GM18508 (cell line): ENCODE measurements around the gene TMUB1.
"Not testable (repeated sequence)": the region's sequence is repeated elsewhere in the genome, so short reads cannot be mapped to it uniquely, and the experiment has no call there.

Source experiments
- ATAC-seq: cut with Tn5 transposase; IDR thresholded peaks from one replicate; pipeline ENCODE4 v1.9.1; 2021; ENCODE audit warnings: moderate number of reproducible peaks; ENCODE audit not compliant: insufficient read depth, unreplicated experiment

The TMUB1 gene

GRCh38 chr7:151057989-151058780, 25.1 kb downstream of the TMUB1 start:
- ATAC-seq = peak; percentile 67

DNA sequence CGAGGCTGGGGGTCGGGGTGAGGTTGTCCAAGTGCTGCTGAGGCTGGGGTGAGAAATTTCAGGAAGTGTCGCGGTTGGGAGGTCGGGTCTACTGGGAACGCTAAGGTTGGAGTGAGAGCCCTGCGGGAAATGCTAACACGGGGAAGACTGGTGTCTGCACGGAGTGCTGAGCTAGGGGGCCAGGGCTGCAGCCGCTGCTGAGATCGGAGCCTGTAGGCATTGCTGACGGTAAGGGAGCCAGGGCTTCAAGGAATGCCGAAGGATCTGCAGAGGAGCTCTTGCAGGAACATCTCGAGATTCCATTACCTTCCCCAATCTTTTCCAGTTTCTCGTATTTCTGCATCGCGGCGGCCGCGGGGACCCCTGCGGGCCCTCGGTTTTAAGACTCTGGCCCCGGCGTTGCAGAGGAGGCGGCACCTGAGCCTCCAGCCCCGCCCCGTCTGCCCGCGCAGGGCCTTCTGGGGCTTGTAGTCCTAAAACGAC, 25.7 kb downstream of the TMUB1 start, which contains the start of gene CDK5:
TSS of gene CDK5 (minus strand) at position 392 of the 483 bp plus-strand sequence. CDS start at position 343, 49 bp downstream.
- peak; percentile 13 for ATAC-seq

DNA sequence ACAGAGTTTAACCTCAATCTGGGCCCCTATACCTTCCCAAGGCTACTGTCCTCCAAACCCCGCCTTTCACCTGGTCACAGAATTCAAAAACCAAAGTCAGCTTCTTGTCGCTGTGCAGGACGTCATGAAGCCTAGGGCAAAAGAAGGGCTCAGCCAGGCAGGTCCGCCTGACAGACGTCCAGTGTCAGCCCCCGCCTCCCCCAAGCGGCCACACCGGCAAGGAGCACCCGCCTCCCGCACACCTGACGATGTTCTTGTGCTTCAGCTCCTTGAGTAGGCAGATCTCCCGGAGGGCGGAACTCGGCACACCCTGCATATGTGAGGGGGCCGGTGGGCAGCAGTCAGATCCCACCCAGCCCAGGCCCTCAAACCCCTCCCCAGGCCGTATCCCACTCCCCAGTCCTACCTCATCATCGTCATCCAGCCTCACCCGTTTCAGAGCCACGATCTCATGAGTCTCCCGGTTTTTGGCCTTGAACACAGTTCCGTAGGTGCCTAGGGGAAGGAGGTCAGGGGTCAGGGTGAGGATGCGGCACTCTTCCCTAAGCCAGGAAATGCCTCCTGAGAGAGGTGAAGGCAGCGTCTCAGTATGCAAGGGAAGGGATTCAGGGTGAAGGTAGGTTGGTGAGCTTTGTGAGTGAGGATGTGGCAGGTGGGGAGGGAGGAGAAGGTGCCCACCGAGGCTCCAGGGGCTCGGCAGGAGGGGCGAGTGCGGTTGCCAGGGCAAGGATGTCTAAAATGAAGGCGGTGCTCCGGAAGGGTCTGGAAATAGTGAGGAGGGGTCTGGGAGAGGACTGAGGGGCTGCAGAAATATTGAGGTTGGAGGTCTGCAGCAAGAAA, 26.4 kb downstream of the TMUB1 start:
- ATAC-seq = no peak

DNA sequence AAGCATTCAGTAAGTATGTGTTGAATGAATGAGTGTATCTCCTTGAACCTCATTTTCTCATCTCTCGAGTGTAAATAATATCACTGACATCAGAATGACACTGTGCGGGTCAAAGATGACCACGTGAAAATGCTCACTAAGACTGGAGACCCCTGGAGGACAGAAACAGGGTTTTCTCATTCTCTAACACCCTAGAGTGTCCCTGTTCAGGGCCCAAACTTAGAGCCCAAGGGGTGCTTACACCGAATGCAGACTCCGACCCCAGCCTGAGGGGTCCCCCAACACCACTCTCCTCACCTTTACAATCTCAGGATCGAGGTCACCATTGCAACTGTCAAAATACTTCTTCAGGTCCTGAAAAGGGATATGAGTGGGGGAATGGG, 27.0 kb downstream of the TMUB1 start:
- no peak for ATAC-seq

DNA sequence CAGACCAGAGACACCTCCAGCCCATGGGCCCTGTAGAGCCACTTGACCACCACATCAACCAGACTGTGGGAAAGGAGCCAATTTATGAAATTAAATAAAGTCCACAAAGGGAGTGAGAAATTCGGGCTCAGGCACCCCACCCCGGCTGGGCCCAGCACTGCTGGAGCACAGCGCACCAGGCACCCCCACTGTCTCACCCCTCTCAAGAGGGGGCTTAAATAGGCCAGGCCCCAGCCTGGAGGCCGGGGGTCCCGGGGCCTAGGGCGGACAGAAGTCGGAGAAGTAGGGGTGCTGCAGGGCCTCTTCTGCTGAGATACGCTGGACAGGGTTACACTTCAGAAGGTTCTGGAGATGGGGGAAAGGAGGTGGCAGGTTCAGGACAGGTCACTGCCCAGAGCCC, 29.5 kb downstream of the TMUB1 start:
- no peak for ATAC-seq

DNA sequence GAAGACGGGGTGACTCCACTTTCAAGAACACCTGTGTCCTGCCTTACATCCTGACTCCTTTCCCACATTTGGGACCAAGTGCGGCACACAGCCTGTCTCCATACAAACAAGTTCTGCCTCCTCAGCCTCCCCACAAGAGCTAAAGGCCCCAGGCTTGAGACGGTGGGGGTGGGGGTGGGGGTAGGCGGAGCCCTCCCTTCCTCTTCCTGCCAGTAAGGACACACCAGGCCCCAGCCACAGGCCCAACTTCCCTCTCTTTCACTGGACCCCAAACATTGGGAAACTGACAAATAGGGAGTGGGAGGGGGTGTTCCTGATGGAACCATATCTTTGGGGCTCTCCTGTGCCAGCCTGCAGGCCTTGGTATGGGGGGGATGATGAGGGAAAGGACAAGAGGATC, 30.2 kb downstream of the TMUB1 start:
- no peak for ATAC-seq

DNA sequence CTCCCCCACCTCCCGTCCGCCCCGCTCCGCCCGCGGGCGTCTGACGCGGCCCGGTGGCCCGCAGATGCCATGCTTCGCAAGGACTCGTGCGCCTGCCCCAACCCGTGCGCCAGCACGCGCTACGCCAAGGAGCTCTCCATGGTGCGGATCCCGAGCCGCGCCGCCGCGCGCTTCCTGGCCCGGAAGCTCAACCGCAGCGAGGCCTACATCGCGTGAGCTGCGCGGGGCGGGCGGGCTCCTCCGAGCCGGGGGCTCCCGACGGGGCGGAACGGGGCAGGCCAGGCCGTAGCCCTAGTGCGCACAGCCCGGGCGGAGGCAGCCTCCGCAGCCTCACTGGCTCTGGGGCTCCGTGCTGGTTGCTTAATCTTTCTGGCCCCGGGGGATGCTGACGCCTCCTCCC, 32.2 kb downstream of the TMUB1 start:
- ATAC-seq = no peak

DNA sequence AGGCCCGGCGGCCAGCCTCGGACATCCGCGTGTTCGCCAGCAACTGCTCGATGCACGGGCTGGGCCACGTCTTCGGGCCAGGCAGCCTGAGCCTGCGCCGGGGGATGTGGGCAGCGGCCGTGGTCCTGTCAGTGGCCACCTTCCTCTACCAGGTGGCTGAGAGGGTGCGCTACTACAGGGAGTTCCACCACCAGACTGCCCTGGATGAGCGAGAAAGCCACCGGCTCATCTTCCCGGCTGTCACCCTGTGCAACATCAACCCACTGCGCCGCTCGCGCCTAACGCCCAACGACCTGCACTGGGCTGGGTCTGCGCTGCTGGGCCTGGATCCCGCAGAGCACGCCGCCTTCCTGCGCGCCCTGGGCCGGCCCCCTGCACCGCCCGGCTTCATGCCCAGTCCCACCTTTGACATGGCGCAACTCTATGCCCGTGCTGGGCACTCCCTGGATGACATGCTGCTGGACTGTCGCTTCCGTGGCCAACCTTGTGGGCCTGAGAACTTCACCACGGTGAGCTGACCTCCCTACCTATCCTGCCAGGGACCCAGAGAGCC, 34.3 kb downstream of the TMUB1 start:
- no peak for ATAC-seq

GRCh38 chr7:151047976-151048815, 35.1 kb downstream of the TMUB1 start, which contains the start of gene ASIC3:
ASIC3 (plus strand) TSS chr7:151048531; CDS start chr7:151048886, 355 bp downstream.
- no peak for ATAC-seq

DNA sequence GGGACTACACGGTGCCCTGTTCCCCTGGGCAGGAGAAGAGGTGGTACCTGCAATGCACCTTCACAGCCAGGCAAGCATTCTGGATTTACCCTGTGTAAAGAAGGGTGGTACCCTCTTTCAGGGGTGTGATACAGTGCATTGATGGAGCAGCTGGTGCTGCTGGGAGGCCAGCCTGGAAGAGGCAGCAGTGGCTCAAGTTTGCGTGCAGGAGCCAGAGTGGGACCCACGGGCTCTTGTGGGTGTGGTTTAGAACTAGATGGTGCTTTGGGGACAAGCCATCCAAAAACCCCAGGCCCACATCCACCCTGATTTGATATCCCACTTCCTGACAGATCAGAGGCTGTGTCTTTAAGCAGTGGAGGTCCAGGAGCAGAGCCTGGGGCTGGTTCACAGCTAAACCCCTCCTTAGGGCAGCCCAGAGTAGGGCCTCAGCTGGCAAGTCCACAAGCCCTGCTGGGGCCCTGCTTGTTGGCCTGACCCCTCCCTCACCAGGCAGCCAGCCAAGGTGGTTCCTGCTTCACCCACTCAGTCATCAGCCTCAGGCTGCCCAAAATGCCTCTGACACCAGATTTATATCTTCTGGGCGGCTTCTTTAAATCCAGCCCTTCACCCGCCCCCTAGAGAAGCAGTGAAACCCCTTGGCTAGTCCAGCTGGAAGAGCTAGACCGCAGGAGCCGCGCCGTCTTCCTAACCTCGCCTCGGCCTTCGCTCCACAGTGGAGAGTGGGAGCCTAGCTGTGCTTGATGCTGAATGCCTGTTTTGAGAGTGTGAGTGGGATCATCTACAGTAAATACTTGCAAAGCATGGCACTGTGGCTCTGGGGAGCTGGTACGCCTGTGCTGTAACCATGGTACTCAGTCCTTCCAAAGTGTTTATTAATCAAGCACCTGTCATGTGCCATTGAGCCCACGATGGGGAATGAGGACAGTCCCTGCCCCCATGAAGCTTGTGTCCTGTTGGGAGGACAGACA, 36.4 kb downstream of the TMUB1 start:
- no peak for ATAC-seq

DNA sequence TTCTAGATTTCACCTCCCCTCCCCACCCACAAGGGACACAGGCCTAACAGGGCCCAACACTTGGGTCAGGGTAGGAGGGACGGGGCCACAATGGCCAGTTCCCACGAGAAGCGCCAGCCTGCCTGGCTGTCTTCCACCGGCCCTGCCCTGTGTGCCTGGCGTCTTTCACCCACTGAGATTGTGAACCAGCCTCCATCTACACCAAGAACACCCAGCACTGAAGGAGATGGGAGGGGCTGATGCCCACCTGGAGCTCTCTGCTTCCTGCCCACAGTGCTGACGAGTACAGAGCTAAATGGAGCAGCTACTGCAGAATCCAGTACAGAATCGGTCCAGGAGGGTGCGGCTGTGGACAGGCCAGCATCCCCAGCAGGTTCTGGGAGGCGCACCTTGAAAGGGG, 37.3 kb downstream of the TMUB1 start:
- ATAC-seq = no peak

DNA sequence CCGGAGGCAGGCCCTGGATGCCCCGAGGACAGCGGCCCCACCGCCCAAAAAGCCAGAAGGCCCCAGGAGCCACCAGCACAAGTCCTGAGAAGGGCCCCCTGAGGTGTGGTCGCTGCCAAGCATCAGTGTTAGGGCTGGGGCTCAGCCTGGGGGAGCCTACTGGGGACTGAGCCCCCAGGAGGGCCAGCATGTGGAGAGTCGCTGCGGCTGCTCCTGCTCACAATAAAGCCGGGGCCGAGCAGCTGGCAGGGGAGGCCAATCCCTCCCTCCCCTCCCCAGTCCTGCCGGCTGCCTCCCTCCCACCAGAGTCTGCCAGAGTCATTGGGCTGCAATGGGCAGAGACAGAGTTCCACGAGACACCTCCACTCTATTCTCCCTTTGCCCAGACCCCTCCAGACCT, 38.0 kb downstream of the TMUB1 start:
- no peak for ATAC-seq

GRCh38 chr7:151043959-151044358, 39.3 kb downstream of the TMUB1 start:
- no peak for ATAC-seq

- not testable (repeated sequence) for ATAC-seq
These were observed 39.8 kb downstream of the TMUB1 start for GRCh38 chr7:151043449-151043848.

DNA sequence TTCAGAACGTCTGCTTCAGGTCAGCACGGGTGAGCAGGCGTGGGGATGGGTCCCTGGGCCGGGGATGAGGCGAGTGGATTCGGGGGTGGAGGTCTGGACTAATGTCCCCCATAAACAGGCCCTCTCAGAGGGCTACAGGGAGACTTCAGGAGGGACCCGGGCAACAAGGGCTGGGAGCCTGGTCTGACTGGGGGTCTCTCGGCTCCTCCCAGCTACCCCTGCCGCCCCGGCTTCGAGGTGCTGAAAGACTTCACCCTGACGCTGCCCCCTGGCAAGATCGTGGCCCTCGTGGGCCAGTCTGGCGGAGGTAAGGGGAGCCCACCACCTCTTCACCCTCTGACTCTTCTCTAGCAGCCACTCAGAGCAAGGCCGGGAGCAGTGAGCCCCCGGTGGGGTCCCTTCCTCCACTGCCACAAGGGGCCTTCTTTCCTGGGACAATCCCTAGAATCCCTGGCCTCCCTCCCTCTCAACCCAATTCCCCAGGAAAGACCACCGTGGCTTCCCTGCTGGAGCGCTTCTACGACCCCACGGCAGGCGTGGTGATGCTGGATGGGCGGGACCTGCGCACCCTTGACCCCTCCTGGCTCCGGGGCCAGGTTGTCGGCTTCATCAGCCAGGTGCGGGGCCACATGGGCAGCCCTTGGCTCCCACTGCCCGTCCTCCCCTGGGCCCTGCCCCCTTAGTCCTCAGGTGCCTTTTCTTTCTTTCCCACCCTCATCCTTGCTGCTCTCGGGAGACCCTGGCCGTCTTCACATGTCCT, 42.5 kb downstream of the TMUB1 start:
- ATAC-seq = no peak

DNA sequence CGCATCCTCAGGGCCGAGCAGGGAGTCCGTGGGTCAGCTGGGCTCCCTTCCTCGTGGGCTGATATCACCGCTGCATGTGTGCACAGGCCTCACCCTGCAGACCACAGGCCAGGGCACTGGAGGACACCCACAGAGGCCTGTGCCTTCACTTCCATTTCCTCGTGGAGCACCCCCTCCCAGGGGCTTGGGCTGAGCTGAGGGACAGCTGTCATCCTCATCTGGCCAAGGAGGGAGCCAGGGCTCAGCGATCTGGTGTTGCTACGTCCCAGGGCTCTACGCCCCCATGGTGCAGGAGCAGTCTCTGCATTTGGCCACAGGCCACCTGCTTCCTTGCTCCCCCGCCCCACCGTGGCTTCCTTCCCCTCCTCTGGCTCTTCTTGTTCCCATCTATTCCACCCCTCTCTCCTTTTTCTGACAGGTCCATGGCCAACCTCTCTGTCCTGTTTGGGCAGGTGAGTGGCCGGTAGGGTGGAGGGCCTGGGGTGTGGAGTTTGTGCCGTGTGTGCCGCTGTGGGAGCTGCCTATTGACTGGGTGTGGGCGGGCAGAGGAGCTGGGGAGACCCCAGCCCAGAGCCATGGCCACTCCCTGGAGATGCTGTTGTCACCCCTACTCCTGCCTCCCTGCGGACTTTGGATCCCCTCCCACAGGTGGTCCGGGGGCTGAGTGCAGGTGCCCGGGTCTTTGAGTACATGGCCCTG, 43.3 kb downstream of the TMUB1 start:
- no peak for ATAC-seq

- ATAC-seq = no peak
These were observed 44.1 kb downstream of the TMUB1 start for GRCh38 chr7:151038951-151039849.
